ENCODE measurements around the gene ARHGAP30.
A peak's percentile ranks its signal among the peaks of the same experiment; 100 is the strongest.
"Not testable (repeated sequence)": the region's sequence is repeated elsewhere in the genome, so short reads cannot be mapped to it uniquely, and the experiment has no call there.

The ARHGAP30 gene

GRCh38 chr1:161070761-161071160 lies 1.1 kb upstream of the ARHGAP30 start:
- no peak for DNase-seq

- no peak for DNase-seq
Measured at GRCh38 chr1:161069241-161069640, 450 bp downstream of the ARHGAP30 start.

- DNase-seq = peak; percentile 93
Measured at GRCh38 chr1:161068306-161069234, 1.1 kb downstream of the ARHGAP30 start.

- DNase-seq = peak; percentile 38
Measured at GRCh38 chr1:161066694-161067093, 3.0 kb downstream of the ARHGAP30 start.

GRCh38 chr1:161065681-161066080 lies 4.0 kb downstream of the ARHGAP30 start:
- not testable (repeated sequence) for DNase-seq

GRCh38 chr1:161063936-161064335 lies 5.8 kb downstream of the ARHGAP30 start:
- DNase-seq = peak; percentile 37

GRCh38 chr1:161061419-161061818 lies 8.3 kb downstream of the ARHGAP30 start:
- no peak for DNase-seq

- no peak for DNase-seq
Measured at GRCh38 chr1:161059293-161059692, 10.4 kb downstream of the ARHGAP30 start.

- DNase-seq = no peak
Measured at GRCh38 chr1:161054805-161055204, 14.9 kb downstream of the ARHGAP30 start.

- no peak for DNase-seq
Measured at GRCh38 chr1:161054232-161054631, 15.5 kb downstream of the ARHGAP30 start.

GRCh38 chr1:161052899-161053298 lies 16.8 kb downstream of the ARHGAP30 start:
- DNase-seq = no peak

- DNase-seq = no peak
Measured at GRCh38 chr1:161051219-161051618, 18.5 kb downstream of the ARHGAP30 start.

GRCh38 chr1:161048949-161049722 lies 20.6 kb downstream of the ARHGAP30 start:
- DNase-seq = no peak

GRCh38 chr1:161047436-161048420 lies 22.0 kb downstream of the ARHGAP30 start:
- DNase-seq = no peak

- peak; percentile 34 for DNase-seq
Measured at GRCh38 chr1:161046605-161047228, 23.0 kb downstream of the ARHGAP30 start.

GRCh38 chr1:161045736-161046604 lies 23.7 kb downstream of the ARHGAP30 start, which contains the start of gene USF1:
Gene USF1, minus strand, starts transcription at chr1:161045977. Its CDS starts 2,702 bp downstream, at chr1:161043275.
- DNase-seq = peak; percentile 96

GRCh38 chr1:161044908-161045735 lies 24.6 kb downstream of the ARHGAP30 start:
- peak; percentile 79 for DNase-seq

- peak; percentile 65 for DNase-seq
Measured at GRCh38 chr1:161044535-161044907, 25.2 kb downstream of the ARHGAP30 start.

GRCh38 chr1:161039546-161039945 lies 30.1 kb downstream of the ARHGAP30 start:
- DNase-seq = no peak

- no peak for DNase-seq
Measured at GRCh38 chr1:161039154-161039545, 30.5 kb downstream of the ARHGAP30 start.
